Occipital lobe (tissue), 2 donors: Measurements from ENCODE around the gene CEP68. TPM values are rescaled to one million over a fixed set of nuclear protein-coding genes. Genes with fewer than 3 reads are reported as not detected.
"Not testable (repeated sequence)": the region's sequence is repeated elsewhere in the genome, so short reads cannot be mapped to it uniquely, and the experiment has no call there.

ENCODE experiments used
- DNase-seq: peaks from one replicate; lab custom pipeline; 2025; lab: John Stamatoyannopoulos, UW
- total RNA-seq: library from RNA; depleted of rRNA; stranded (reverse); fragments of >200 nt; gene quantifications from one replicate; pipeline ENCODE4 v1.2.3, GENCODE V29; 2014

The CEP68 gene
- total RNA-seq, 1 donor from 2014 or later, result 48.2 TPM

- DNase-seq, result no peak
Observed at GRCh38 chr2:65031341-65032018, 24.7 kb upstream of the CEP68 start.

DNA sequence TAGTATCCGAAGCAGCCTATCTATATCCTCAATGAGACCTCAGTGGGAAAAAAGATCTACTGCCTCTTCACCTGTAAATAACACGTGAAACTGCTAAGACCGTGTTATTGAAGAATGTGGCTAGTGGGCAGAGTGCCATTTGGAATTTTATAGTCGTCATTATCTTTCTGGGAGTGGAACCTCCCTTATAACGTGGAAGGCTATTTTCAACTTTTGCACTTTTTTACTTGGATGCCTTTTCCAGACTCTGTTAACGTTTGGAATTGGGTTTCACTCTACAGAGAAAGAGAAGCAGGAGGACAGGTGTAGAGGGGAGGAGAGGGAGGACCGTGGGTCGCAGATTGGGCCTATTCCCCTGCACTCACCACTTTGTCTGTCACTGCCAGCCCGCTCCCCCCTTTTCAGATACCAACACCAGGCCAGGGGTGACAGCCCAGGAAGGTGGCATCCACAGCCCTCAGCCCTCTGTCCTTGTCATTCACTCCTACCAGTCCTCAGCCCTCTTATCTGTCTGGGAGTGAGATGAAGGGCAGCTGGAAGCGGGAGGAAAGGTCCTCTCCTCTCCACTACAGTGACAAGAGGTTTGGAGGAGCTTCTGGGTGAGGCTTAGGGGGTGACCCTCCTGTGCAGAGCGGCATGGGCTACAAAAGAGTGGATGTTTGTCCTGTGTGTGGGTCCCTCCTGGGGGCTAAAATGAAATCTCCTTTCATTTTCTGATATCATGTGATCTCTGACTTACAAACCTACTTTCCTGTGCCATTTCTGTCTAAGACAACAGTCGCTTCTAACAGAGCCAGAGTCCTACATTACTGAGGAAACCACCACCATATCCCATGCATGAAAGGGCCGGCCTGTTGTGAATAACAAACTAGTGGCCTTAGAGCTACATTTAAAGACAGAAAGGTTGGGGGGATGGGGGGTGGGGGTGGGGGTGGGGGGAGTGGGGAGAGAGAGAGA is 23.9 kb upstream of the CEP68 start:
- no peak for DNase-seq

GRCh38 chr2:65033178-65033577 is 23.0 kb upstream of the CEP68 start:
- DNase-seq, result no peak

DNA sequence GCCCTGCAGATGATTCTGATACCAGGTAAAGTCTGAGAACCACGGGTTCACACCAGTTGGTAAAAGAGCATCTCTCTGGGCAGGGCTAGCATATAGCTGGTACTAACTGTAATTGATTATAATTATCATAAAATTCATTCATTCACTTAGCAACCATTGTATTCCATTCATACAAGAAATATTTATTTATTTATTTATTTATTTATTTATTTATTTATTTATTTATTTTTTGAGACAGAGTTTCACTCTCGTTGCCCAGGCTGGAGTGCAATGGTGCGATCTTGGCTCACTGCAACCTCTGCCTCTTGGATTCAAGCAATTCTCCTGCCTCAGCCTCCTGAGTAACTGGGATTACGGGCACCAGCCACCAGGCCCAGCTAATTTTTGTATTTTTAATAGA is 22.5 kb upstream of the CEP68 start:
- DNase-seq, result not testable (repeated sequence)

DNA sequence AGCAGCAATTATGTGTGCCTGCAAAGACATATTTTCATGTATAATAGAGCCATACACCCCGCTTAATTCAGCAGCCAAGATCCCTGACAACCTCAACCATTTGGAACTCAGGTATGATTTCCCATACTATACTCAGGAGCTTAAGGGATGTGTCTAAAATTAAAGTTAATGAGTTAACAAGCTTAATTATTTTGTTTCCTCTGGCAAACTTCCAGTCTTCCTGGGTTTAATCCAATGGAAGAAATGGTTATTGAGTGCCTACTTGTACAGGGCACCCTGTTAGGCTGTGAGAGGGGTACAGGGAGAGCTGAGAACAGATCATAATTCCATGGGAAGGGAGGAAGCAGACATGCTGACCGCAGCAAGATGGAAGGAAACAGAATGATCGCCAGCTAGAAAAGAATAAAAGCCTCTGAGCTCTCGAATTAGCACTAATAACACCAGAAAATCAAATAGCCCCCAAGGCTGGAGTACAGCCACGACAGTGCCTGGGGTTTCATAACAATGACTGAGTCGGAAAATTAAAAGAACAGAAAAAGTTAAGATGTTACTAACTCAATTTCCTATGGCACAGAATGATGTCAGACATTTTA is 20.8 kb upstream of the CEP68 start:
- DNase-seq, result no peak

- no peak for DNase-seq
Observed at GRCh38 chr2:65037178-65037577, 19.0 kb upstream of the CEP68 start.

DNA sequence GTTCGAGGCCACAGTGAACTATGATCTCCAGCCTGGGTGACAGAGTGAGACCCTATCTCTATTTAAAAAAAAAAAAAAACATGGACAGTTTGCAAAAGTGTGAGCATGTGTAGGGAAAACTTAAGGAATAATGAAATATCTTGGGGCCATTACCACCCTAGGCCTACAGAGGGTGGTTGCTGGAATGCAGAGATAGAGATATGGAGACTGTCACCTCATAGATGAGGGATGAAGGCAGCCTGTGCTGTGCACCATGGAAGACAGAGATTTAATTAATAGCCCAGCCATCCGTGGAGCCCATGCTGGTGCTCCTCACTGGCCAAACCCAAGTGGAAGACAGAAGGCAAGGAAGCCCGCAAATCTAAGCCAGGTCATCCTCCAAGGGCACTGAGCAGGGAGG is 16.6 kb upstream of the CEP68 start:
- DNase-seq, result no peak

GRCh38 chr2:65040400-65041261 is 15.6 kb upstream of the CEP68 start:
- DNase-seq, result peak; percentile 71

- no peak for DNase-seq
Observed at GRCh38 chr2:65043001-65043400, 13.2 kb upstream of the CEP68 start.

DNA sequence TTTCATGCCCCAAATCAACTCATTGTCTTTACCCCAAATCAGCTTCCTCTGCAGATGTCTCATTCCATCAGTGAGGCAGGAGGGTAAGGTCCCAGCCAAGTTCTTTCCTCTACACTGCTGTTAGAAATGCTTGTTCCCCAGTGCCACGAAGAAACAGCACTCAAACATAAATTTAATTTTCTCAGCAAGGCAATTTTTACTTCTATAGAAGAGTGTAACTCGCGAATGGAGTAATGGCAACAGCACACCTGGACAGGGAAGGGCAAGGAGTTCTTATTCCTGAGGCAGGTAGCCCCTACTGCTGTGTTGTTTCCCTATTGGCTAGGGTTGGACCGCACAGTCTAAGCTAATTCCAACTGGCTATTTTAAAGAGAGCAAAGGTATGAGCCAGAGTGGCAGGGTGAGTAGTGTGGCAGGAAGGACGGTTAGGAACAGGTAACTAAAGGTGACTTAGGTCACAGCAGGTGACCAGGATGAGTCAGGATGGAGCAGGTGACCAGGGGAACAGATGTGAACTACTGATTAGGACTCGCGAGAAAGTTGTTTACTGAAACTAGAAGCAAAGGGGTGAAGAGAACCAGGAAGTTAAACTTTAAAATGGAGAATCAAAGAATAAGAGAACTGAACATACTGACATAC is 12.0 kb upstream of the CEP68 start:
- no peak for DNase-seq

DNA sequence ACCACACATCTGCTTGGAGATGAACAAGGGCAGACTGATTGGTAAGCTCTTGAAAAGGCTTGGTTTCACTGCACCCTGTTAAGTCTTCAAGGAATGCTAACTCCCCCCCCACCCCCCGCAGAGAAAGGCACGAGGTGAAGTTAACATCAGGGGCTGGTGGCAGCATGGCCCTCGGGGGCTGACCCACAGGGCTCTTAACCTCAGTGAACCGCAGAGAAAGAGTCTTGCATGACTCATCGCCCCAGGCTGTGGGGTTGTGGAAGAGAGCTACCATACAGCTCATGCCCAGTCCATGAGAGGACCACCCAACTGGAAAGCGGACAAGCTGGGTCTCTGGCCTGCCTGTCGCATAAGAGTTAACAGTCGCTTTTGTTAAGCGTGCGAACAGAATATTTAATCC is 10.6 kb upstream of the CEP68 start:
- no peak for DNase-seq

DNA sequence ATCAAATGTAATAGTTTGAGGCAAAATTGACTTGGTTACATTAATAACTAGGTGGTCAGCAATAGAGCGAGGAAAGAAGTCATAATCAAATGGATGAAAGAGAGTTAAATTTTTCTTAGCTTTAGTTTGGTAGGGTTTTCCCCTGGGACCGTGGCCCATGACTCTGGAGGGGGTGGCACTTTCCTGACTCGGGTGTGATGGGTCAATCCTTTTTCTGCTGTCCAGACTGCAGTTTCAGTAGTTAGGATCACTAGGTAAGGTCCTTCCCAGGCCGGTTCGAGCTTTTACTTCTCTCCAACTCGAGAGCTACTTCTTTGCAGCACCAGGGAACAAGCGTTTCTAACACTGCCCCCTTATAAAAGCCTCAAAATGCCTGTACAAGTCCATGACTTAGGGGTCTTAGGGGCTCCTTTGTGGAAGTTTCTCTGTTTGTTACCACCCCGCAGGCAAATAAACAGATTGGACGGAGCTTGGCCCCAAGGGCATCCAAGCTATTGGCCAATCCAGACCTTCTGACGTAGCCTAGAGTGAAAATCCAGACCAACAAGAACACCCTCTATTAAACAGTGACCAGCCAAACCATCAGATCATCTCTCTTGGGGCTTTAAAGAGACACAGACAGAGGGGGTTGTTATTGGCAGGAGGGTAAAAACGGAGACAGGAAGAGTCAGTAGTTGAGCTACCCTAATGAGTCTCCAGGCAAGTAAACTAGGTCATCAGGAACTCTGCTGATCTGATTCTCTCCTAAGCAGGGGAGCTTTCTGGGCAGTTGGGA is 9.4 kb upstream of the CEP68 start:
- DNase-seq, result no peak

- DNase-seq, result no peak
Observed at GRCh38 chr2:65049010-65049639, 7.1 kb upstream of the CEP68 start.

- no peak for DNase-seq
Observed at GRCh38 chr2:65050931-65051330, 5.3 kb upstream of the CEP68 start.

- no peak for DNase-seq
Observed at GRCh38 chr2:65053199-65053598, 3.0 kb upstream of the CEP68 start.

- DNase-seq, result no peak
Observed at GRCh38 chr2:65054749-65055421, 1.3 kb upstream of the CEP68 start.

DNA sequence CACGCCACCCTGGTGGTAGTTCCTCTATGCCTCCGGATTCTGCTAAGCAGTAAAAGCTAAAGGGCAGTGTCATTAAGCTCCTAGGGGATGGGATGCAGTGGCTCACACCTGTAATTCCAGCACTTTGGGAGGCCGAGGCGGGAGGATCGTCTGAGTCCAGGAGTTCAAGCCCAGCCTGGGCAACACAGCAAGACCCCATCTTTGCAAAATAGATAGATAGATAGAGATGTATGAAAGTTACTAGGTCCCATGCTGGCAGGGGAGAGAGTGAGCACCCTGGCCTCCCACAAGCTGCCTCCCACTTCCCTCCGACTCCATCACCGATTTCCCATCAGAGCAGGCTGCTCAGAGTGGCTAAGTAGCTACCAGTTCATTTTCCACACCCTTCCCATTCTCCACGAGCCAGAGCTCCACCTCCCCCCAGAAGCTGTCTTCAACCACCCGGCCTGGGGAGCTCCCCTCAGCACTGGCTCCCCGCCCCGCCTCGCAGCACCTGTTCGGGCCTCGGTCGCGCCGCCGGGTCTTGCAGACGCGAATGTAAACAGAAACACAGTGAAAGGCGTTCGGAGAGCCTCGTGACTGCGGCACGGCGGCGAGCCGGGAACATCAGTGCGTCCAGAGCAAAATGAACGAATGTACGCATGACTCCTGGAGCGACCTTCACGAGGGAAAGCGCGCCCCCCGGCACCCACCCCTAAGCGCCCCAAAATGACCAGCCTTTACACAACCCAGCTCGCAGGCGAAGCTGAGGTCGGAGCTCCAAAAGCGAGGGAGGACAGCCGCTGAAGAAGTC is 598 bp upstream of the CEP68 start:
- DNase-seq, result no peak

DNA sequence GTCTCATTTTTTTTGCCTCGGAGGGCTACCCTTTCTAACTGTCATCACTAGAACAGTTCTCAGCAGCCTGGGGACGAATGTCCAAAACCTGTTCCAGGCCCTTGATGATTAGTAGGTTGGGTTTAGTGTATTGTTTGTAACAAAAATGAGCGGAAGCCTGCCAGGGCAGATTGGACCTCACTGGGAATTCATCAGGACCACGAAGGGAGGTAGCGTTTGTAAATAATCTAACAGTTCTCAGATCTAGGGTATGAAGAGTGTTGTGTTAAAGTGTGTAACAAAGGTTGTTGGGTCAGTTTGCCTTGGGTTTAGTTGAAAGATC is 799 bp downstream of the CEP68 start:
- DNase-seq, result no peak
